ENCODE data around the gene ZNF273. TPM values are rescaled to one million over a fixed set of nuclear protein-coding genes. Genes with fewer than 3 reads are reported as not detected.
A peak's percentile ranks its signal among the peaks of the same experiment; 100 is the strongest.
"Not testable (repeated sequence)": the region's sequence is repeated elsewhere in the genome, so short reads cannot be mapped to it uniquely, and the experiment has no call there.

ZNF273 gene
- total RNA-seq, 2 donors from 2014 or later, result 15.5 to 20.5 TPM

- Histone ChIP-seq H3K27ac (ENCODE audit: low read depth, low read length) (no peak overlapping the region), H3K27me3 (ENCODE audit: control insufficient read depth, insufficient read depth, low read length, poor library complexity, severe bottlenecking) (peaks cover 32% of the 10 kb centered on the region), H3K9ac (ENCODE audit: extremely low read depth, low read length, poor library complexity, severe bottlenecking) (no peak overlapping the region), H3K36me3 (ENCODE audit: control insufficient read depth, insufficient read depth, low read length) (no peaks in the 10 kb centered on the region), H3K9me3 (ENCODE audit: control insufficient read depth, low read length) (no peaks in the 10 kb centered on the region), H3K4me1 (ENCODE audit: control insufficient read depth, insufficient read depth, low read length) (peaks cover 6% of the 10 kb centered on the region), H3K4me3 (ENCODE audit: low read length) (no peak overlapping the region)
- no peak for TF ChIP-seq CTCF (conservative IDR thresholded peaks at IDR 0.05)
- Mint-ChIP-seq H3K4me3 (no peak overlapping the region), H3K4me1 (peaks cover 11% of the 10 kb centered on the region), H3K27ac (no peak overlapping the region), H3K9me3 (no peaks in the 10 kb centered on the region), H3K27me3 (ENCODE audit: insufficient read depth) (peaks cover 50% of the 10 kb centered on the region), H3K36me3 (ENCODE audit: low read depth) (no peaks in the 10 kb centered on the region)
- peak; percentile 7 for DNase-seq
- 89 to 92% methylated on average over 4 to 5 of the region's 5 CpGs for WGBS, 2 experiments (ENCODE audit: insufficient coverage in 1 of 2, insufficient read length in 1 of 2)
These were observed 10.3 kb upstream of the ZNF273 start for GRCh38 chr7:64892666-64893309.

GRCh38 chr7:64893401-64893800, 9.7 kb upstream of the ZNF273 start:
- Histone ChIP-seq H3K36me3 (ENCODE audit: control insufficient read depth, insufficient read depth, low read length) (no peaks in the 10 kb centered on the region), H3K9me3 (ENCODE audit: control insufficient read depth, low read length) (no peaks in the 10 kb centered on the region), H3K27me3 (ENCODE audit: control insufficient read depth, insufficient read depth, low read length, poor library complexity, severe bottlenecking) (peaks cover 26% of the 10 kb centered on the region), H3K4me1 (ENCODE audit: control insufficient read depth, insufficient read depth, low read length) (peaks cover 6% of the 10 kb centered on the region), H3K9ac (ENCODE audit: extremely low read depth, low read length, poor library complexity, severe bottlenecking) (no peak overlapping the region), H3K27ac (ENCODE audit: low read depth, low read length) (no peak overlapping the region), H3K4me3 (ENCODE audit: low read length) (no peak overlapping the region)
- TF ChIP-seq CTCF (conservative IDR thresholded peaks at IDR 0.05), result no peak
- H3K36me3 Mint-ChIP-seq (ENCODE audit: low read depth), result no peaks in the 10 kb centered on the region
- H3K27ac Mint-ChIP-seq, result no peak overlapping the region
- DNase-seq, result peak; percentile 25
- no peaks in the 10 kb centered on the region for H3K9me3 Mint-ChIP-seq
- H3K4me3 Mint-ChIP-seq, result no peak overlapping the region
- 60 to 80% methylated on average over 1 to 4 of the region's 5 CpGs for WGBS, 2 experiments (ENCODE audit: insufficient coverage in 1 of 2, insufficient read length in 1 of 2)
- peaks cover 43% of the 10 kb centered on the region for H3K27me3 Mint-ChIP-seq (ENCODE audit: insufficient read depth)
- peaks cover 11% of the 10 kb centered on the region for H3K4me1 Mint-ChIP-seq

GRCh38 chr7:64902461-64902805, 640 bp upstream of the ZNF273 start:
- H3K27me3 Mint-ChIP-seq (ENCODE audit: insufficient read depth); H3K4me1 ChIP-seq (ENCODE audit: control insufficient read depth, insufficient read depth, low read length); H3K9me3 Mint-ChIP-seq; H3K27me3 ChIP-seq (ENCODE audit: control insufficient read depth, insufficient read depth, low read length, poor library complexity, severe bottlenecking); H3K36me3 ChIP-seq (ENCODE audit: control insufficient read depth, insufficient read depth, low read length); H3K27ac ChIP-seq (ENCODE audit: low read depth, low read length); H3K9me3 ChIP-seq (ENCODE audit: control insufficient read depth, low read length); DNase-seq; H3K36me3 Mint-ChIP-seq (ENCODE audit: low read depth): not testable (repeated sequence)
- peak overlapping the region; percentile 87 for H3K4me3 ChIP-seq (ENCODE audit: low read length)
- peak overlapping the region; percentile 95 for H3K9ac ChIP-seq (ENCODE audit: extremely low read depth, low read length, poor library complexity, severe bottlenecking)
- H3K4me3 Mint-ChIP-seq, result peak overlapping the region; percentile 96
- H3K27ac Mint-ChIP-seq, result peak overlapping the region; percentile 92
- WGBS, 2 experiments (ENCODE audit: insufficient coverage in 1 of 2, insufficient read length in 1 of 2), result 71 to 76% methylated on average over 11 of the region's 11 CpGs
- H3K4me1 Mint-ChIP-seq, result peaks cover 32% of the 10 kb centered on the region

GRCh38 chr7:64904008-64904407, 935 bp downstream of the ZNF273 start:
- Histone ChIP-seq H3K9ac (ENCODE audit: extremely low read depth, low read length, poor library complexity, severe bottlenecking) (peak overlapping the region; percentile 95), H3K36me3 (ENCODE audit: control insufficient read depth, insufficient read depth, low read length) (peaks cover 8% of the 10 kb centered on the region), H3K27me3 (ENCODE audit: control insufficient read depth, insufficient read depth, low read length, poor library complexity, severe bottlenecking) (no peaks in the 10 kb centered on the region), H3K27ac (ENCODE audit: low read depth, low read length) (no peak overlapping the region), H3K4me3 (ENCODE audit: low read length) (peak overlapping the region; percentile 87), H3K9me3 (ENCODE audit: control insufficient read depth, low read length) (peaks cover 2% of the 10 kb centered on the region), H3K4me1 (ENCODE audit: control insufficient read depth, insufficient read depth, low read length) (no peaks in the 10 kb centered on the region)
- TF ChIP-seq CTCF (conservative IDR thresholded peaks at IDR 0.05), result no peak
- Mint-ChIP-seq H3K9me3 (no peaks in the 10 kb centered on the region), H3K4me3 (peak overlapping the region; percentile 96), H3K27me3 (ENCODE audit: insufficient read depth) (no peaks in the 10 kb centered on the region), H3K36me3 (ENCODE audit: low read depth) (peaks cover 5% of the 10 kb centered on the region), H3K27ac (peak overlapping the region; percentile 99), H3K4me1 (peaks cover 42% of the 10 kb centered on the region)
- DNase-seq, result no peak
- WGBS, 2 experiments (ENCODE audit: insufficient coverage in 1 of 2, insufficient read length in 1 of 2), result 86 to 91% methylated on average over 11 to 15 of the region's 15 CpGs

Data from endodermal cell (in vitro differentiated cells).